Smooth muscle cell (in vitro differentiated cells): ENCODE data around the gene VWF. TPM values are rescaled to one million over a fixed set of nuclear protein-coding genes. Genes with fewer than 3 reads are reported as not detected.

Source experiments
- DNase-seq: peaks from one replicate; lab custom pipeline; 2025; ENCODE audit not compliant: unreplicated experiment; lab: John Stamatoyannopoulos, UW
- H2AFZ ChIP-seq: fragments of 200-600 bp; sonication (generic); 2 replicates; pipeline ENCODE4 v1.6.0; 2016; ENCODE audit warnings: antibody characterized with exemption, low read depth, mild to moderate bottlenecking
- H3F3A ChIP-seq: fragments of 200-600 bp; sonication (generic); 2 replicates; pipeline ENCODE4 v1.6.0; 2017; ENCODE audit warnings: antibody characterized with exemption, low read depth
- H3K27ac ChIP-seq: fragments of 200-600 bp; sonication (generic); 2 replicates; pipeline ENCODE4 v1.5.1; 2016; ENCODE audit warnings: low read depth, mild to moderate bottlenecking
- H3K27me3 ChIP-seq: fragments of 200-600 bp; sonication (generic); 2 replicates; pipeline ENCODE4 v1.6.1; 2016; ENCODE audit warnings: low read depth, mild to moderate bottlenecking
- H3K36me3 ChIP-seq: fragments of 200-600 bp; sonication (generic); 2 replicates; pipeline ENCODE4 v1.5.1; 2016; ENCODE audit warnings: low read depth
- H3K4me1 ChIP-seq: fragments of 200-600 bp; sonication (generic); 2 replicates; pipeline ENCODE4 v1.5.1; 2016; ENCODE audit warnings: low read depth
- H3K4me2 ChIP-seq: fragments of 200-600 bp; sonication (generic); 2 replicates; pipeline ENCODE4 v1.6.0; 2016; ENCODE audit warnings: mild to moderate bottlenecking
- H3K4me3 ChIP-seq: fragments of 200-600 bp; sonication (generic); 2 replicates; pipeline ENCODE4 v1.5.1; 2016; ENCODE audit warnings: mild to moderate bottlenecking
- H3K79me2 ChIP-seq: fragments of 200-600 bp; sonication (generic); 2 replicates; pipeline ENCODE4 v1.6.0; 2016; ENCODE audit warnings: low read depth, mild to moderate bottlenecking
- H3K9ac ChIP-seq: fragments of 200-600 bp; sonication (generic); 2 replicates; pipeline ENCODE4 v1.6.0; 2016; ENCODE audit warnings: low read depth
- H3K9me3 ChIP-seq: fragments of 200-600 bp; sonication (generic); replicated peaks from 2 replicates; pipeline ENCODE4 v1.5.1; 2016; ENCODE audit warnings: low read depth
- H4K20me1 ChIP-seq: fragments of 200-600 bp; sonication (generic); 2 replicates; pipeline ENCODE4 v1.6.0; 2016; ENCODE audit warnings: low read depth
- WGBS: methylation state at CpG from one replicate; pipeline ENCODE4 v1.1.7; 2016; ENCODE audit warnings: low lambda C conversion rate; 5-methylcytosine and 5-hydroxymethylcytosine counted together
- polyA plus RNA-seq: library from polyadenylated mRNA; unstranded; fragments of >200 nt; fragmentation: Nextera tagmentation; extraction: Ambion mirVana; gene quantifications from 2 replicates; pipeline ENCODE4 v1.2.1, GENCODE V29; 2016
- total RNA-seq: library from RNA; depleted of rRNA; stranded (reverse); fragments of >200 nt; gene quantifications from 2 replicates; pipeline ENCODE4 v1.2.3, GENCODE V29; 2014
- TF ChIP-seq, protein P1 (sequence below): fragments of 200-600 bp; sonication (generic); IDR thresholded peaks from 2 replicates; pipeline ENCODE4 v1.5.1; 2017; ENCODE audit warnings: borderline replicate concordance, mild to moderate bottlenecking, antibody characterized with exemption; ENCODE audit not compliant: insufficient read depth, poor library complexity, severe bottlenecking

Gene VWF
- total RNA-seq = 0.09 TPM in 1 of 2 replicates, not detected in the other
- polyA plus RNA-seq = 0.19 and 0.79 TPM in 2 replicates

- H4K20me1 ChIP-seq = no peaks in the 10 kb centered on the region
- H3K9ac ChIP-seq = no peak within 1 kb of the TSS
- WGBS = 85% methylated on average over 5 of the region's 5 CpGs
- no peak within 1 kb of the TSS for H3K4me2 ChIP-seq
- TF ChIP-seq, protein P1, sequence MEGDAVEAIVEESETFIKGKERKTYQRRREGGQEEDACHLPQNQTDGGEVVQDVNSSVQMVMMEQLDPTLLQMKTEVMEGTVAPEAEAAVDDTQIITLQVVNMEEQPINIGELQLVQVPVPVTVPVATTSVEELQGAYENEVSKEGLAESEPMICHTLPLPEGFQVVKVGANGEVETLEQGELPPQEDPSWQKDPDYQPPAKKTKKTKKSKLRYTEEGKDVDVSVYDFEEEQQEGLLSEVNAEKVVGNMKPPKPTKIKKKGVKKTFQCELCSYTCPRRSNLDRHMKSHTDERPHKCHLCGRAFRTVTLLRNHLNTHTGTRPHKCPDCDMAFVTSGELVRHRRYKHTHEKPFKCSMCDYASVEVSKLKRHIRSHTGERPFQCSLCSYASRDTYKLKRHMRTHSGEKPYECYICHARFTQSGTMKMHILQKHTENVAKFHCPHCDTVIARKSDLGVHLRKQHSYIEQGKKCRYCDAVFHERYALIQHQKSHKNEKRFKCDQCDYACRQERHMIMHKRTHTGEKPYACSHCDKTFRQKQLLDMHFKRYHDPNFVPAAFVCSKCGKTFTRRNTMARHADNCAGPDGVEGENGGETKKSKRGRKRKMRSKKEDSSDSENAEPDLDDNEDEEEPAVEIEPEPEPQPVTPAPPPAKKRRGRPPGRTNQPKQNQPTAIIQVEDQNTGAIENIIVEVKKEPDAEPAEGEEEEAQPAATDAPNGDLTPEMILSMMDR = no peak
- H3K36me3 ChIP-seq = no peaks in the 10 kb centered on the region
- no peak within 1 kb of the TSS for H3K4me3 ChIP-seq
- no peaks in the 10 kb centered on the region for H3F3A ChIP-seq
- no peaks in the 10 kb centered on the region for H3K9me3 ChIP-seq
- no peaks in the 10 kb centered on the region for H3K27me3 ChIP-seq
- no peak within 1 kb of the TSS for H3K27ac ChIP-seq
- H2AFZ ChIP-seq = no peak within 1 kb of the TSS
- DNase-seq = no peak
- H3K79me2 ChIP-seq = no peaks in the 10 kb centered on the region
- H3K4me1 ChIP-seq = peaks cover 15% of the 10 kb centered on the region
These were observed at the start of gene VWF for GRCh38 chr12:6124411-6125309. Gene VWF (minus strand): TSS chr12:6124670. CDS start chr12:6123196, 1,474 bp downstream.

- no peak for DNase-seq
- Histone ChIP-seq H3K4me1 (peaks cover 5% of the 10 kb centered on the region), H3K79me2 (no peaks in the 10 kb centered on the region), H3K27ac (no peak overlapping the region), H3K36me3 (no peaks in the 10 kb centered on the region), H3K9ac (no peak overlapping the region), H2AFZ (no peak overlapping the region), H3K4me2 (no peak overlapping the region), H4K20me1 (no peaks in the 10 kb centered on the region), H3K4me3 (no peak overlapping the region), H3K9me3 (no peaks in the 10 kb centered on the region), H3K27me3 (no peaks in the 10 kb centered on the region), H3F3A (no peaks in the 10 kb centered on the region)
- WGBS = 94% methylated on average over 4 of the region's 4 CpGs
- TF ChIP-seq, protein P1 = no peak
These were observed 48.4 kb upstream of the VWF start for GRCh38 chr12:6172862-6173261.

DNA sequence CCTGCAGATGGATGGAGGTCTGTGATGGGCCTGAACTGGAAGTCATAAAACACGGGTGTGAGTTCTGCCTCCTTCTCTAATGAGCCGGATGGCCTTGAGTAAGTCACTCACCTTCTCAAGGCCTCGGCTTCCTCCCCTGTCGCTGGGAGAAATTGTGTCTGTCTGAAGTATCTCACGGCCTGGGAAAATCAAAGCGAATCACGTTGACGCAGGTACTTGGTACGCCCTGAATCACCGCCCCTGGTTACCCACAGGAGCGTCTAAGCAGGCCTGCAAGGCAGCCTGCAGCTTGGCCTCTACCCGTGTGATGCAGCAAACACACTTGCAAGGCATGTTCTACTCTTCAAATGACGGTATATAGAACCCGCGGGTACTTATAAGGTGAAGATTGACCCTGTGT, 47.6 kb upstream of the VWF start:
- H4K20me1 ChIP-seq = no peaks in the 10 kb centered on the region
- H3F3A ChIP-seq = peaks cover 3% of the 10 kb centered on the region
- TF ChIP-seq, protein P1 = no peak
- no peaks in the 10 kb centered on the region for H3K36me3 ChIP-seq
- no peaks in the 10 kb centered on the region for H3K9me3 ChIP-seq
- H3K4me2 ChIP-seq = no peak overlapping the region
- peaks cover 5% of the 10 kb centered on the region for H3K4me1 ChIP-seq
- no peak overlapping the region for H3K27ac ChIP-seq
- whole genome bisulfite sequencing = 94% methylated on average over 15 of the region's 15 CpGs
- no peaks in the 10 kb centered on the region for H3K27me3 ChIP-seq
- no peaks in the 10 kb centered on the region for H3K79me2 ChIP-seq
- no peak overlapping the region for H3K4me3 ChIP-seq
- H3K9ac ChIP-seq = no peak overlapping the region
- no peak overlapping the region for H2AFZ ChIP-seq
- DNase-seq = no peak
